ENCODE measurements around the gene LRRC75B. TPM values are rescaled to one million over a fixed set of nuclear protein-coding genes. Genes with fewer than 3 reads are reported as not detected.

Gene LRRC75B
- total and polyA plus RNA-seq, 2 of the 8 experiments (the other 6 are each of a cell fraction or from before 2014, with no cell fraction given), result 12.2 to 26.6 TPM

DNA sequence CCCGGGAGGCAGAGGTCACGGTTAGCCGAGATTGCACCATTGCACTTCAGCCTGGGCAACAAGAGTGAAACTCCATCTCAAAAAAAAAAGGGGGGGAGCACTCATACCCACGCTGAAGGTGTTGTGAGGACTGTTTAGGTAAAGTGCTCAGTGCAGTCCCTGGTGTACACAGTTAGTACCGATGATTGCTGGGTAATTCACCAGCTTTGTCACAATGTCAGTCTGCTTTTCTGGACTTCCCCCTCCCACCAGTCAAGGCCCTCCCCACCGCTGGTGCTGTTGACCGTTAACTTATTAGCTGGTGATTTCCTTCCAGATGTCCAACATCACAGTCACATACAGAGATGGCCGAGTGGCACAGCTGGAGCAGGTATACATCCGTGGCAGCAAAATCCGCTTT lies 25.2 kb downstream of the LRRC75B start:
- Histone ChIP-seq H3K4me1 (replicated peaks in 1 of 4; ENCODE audit: control insufficient read depth in 3 of 4, insufficient read depth in 4 of 4, low read length in 3 of 4) (no peaks in the 10 kb centered on the region), H3K79me1 (ENCODE audit: low read depth, low read length) (peaks cover 19% of the 10 kb centered on the region), H2AK5ac (ENCODE audit: low read depth, low read length) (no peak overlapping the region), H3K18ac (ENCODE audit: extremely low read depth, low read length) (no peak overlapping the region), H3K56ac (replicated peaks; ENCODE audit: insufficient read length, low read depth, low read length) (no peak overlapping the region), H4K20me1 (replicated peaks in 1 of 2; ENCODE audit: control insufficient read depth in 1 of 2, insufficient read depth in 2 of 2, low read length in 2 of 2) (peaks cover 16 to 40% of the 10 kb centered on the region in 2 experiments), H2AFZ (ENCODE audit: low read length) (no peak overlapping the region), H3K14ac (ENCODE audit: insufficient read length) (no peak overlapping the region), H2BK5ac (ENCODE audit: low read depth, low read length) (no peak overlapping the region), H2BK12ac (ENCODE audit: low read depth, low read length) (no peak overlapping the region), H2BK15ac (ENCODE audit: low read length) (no peak overlapping the region), H3K79me2 (ENCODE audit: control insufficient read depth in 1 of 2, insufficient read depth in 2 of 2, low read length in 2 of 2) (peaks cover 30 to 48% of the 10 kb centered on the region in 2 experiments), H3K9me3 (ENCODE audit: insufficient read depth in 2 of 2, low read depth in 1 of 2, low read length in 1 of 2) (no peaks in the 10 kb centered on the region), H3K27ac (ENCODE audit: low read depth, low read length) (no peak overlapping the region), H3K4me2 (ENCODE audit: insufficient read depth in 1 of 2, low read depth in 2 of 2, low read length in 2 of 2) (no peak overlapping the region), H3K23ac (ENCODE audit: insufficient read length) (no peak overlapping the region), H3K23me2 (ENCODE audit: low read depth, low read length) (no peaks in the 10 kb centered on the region), H2BK120ac (replicated peaks; ENCODE audit: low read depth, low read length) (no peak overlapping the region), H2BK20ac (ENCODE audit: low read length) (no peak overlapping the region), H3K27me3 (replicated peaks in 1 of 4; ENCODE audit: control insufficient read depth in 3 of 4, extremely low read depth in 1 of 4, insufficient read depth in 3 of 4, low read length in 3 of 4) (no peaks in the 10 kb centered on the region), H3K4ac (replicated peaks; ENCODE audit: insufficient read length, low read depth, low read length) (no peak overlapping the region), H4K91ac (replicated peaks; ENCODE audit: insufficient read length, low read length) (no peak overlapping the region), H3K36me3 (ENCODE audit: control insufficient read depth in 2 of 4, insufficient read depth in 4 of 4, low read length in 3 of 4) (peaks cover 26 to 66% (median 48%) of the 10 kb centered on the region in 4 experiments), H4K8ac (ENCODE audit: extremely low read depth, insufficient read depth, low read length) (no peak overlapping the region; the same call in 1 of the 2 replicates), H3K9ac (replicated peaks in 1 of 4; ENCODE audit: extremely low read depth in 1 of 4, low read depth in 3 of 4, low read length in 3 of 4) (no peak overlapping the region), H4K5ac (ENCODE audit: insufficient read length, low read depth, low read length) (no peak overlapping the region), H3K4me3 (ENCODE audit: extremely low read depth in 1 of 4, insufficient read depth in 2 of 4, low read depth in 3 of 4, low read length in 4 of 4) (no peak overlapping the region)
- FAIRE-seq, result no peak
- 93% methylated on average over 10 of the region's 10 CpGs; no CpG with 5 or more reads in 1 of the 2 experiments for WGBS, 2 experiments (ENCODE audit: extremely low coverage in 1 of 2, insufficient coverage in 1 of 2, insufficient read length in 1 of 2, insufficient replicate concordance in 2 of 2, low coverage in 1 of 2, low lambda C conversion rate in 2 of 2, missing lambda C conversion rate in 1 of 2)
- POLR2A ChIA-PET (ENCODE audit: partially characterized antibody), result interaction anchor here (1.3 to 9.0 kb wide), 7 partner anchors 8 to 24 kb away, joined by 4 to 91 read pairs (median 8); partner anchors contain the start of genes GUCD1, LRRC75B and SNRPD3
- CTCF ChIA-PET (ENCODE audit: partially characterized antibody), result interaction anchor here (1.2 kb wide), 1 partner anchor 42 kb away, joined by 3 read pairs; no protein-coding TSS in a partner anchor
- DNase-seq (ENCODE audit: low read depth in 1 of 2, low spot score in 2 of 2), result no peak
- no peak for TF ChIP-seq KDM4A (IDR thresholded peaks at IDR 0.05; ENCODE audit: low read depth, low read length, severe bottlenecking)
